NCI-H1694 treated with DMSO at 0.1 percent for 48 hours (cell line): Measurements from ENCODE around the gene CAD.

Experiments used
- DNase-seq: peaks from one replicate; lab custom pipeline; 2025; lab: John Stamatoyannopoulos, UW

CAD gene

GRCh38 chr2:27198627-27199026 lies 18.5 kb upstream of the CAD start:
- DNase-seq, result no peak

DNA sequence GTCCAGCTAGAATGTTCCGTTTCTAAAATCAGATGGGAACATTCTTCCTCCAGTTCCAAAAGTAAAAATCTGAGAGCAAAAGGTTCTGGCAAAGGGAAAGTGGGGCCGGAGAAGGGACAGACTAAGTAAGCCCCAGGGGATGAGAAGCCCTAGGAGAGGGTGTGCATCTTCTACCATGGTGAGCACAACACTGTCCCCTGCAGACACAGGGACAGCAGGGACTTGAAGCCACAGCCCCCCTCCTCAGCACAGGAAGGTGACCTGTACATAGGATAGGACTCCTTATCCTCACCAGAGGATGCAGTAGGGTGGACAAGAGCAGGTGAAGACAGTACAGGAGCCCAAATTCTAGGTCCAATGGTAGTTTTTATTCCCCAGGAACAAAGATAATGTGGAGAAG lies 17.9 kb upstream of the CAD start:
- DNase-seq, result no peak

GRCh38 chr2:27201675-27202074 lies 15.5 kb upstream of the CAD start:
- no peak for DNase-seq

DNA sequence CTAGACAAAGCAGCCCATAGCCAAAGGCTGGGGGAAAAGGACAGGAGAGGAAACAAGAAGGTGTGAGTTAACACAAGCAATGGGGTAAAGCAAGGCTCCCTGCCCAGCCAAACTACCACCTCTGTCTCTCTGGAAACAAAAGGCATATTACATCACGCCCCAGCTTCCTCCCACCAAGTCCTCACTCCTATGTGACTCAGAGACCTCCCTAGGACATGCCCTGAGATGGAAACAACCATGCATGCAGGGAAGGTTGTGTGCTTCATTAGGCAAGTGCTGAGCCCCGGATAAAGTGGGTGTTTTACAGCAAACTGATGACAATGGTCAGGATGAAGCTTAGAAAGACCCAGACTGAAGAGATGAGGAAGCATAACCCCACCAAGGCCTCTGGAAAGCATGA lies 14.3 kb upstream of the CAD start:
- no peak for DNase-seq

- no peak for DNase-seq
Observed at GRCh38 chr2:27203741-27204140, 13.4 kb upstream of the CAD start.

GRCh38 chr2:27204566-27204965 lies 12.6 kb upstream of the CAD start:
- no peak for DNase-seq

- DNase-seq, result no peak
Observed at GRCh38 chr2:27205206-27205605, 12.0 kb upstream of the CAD start.

DNA sequence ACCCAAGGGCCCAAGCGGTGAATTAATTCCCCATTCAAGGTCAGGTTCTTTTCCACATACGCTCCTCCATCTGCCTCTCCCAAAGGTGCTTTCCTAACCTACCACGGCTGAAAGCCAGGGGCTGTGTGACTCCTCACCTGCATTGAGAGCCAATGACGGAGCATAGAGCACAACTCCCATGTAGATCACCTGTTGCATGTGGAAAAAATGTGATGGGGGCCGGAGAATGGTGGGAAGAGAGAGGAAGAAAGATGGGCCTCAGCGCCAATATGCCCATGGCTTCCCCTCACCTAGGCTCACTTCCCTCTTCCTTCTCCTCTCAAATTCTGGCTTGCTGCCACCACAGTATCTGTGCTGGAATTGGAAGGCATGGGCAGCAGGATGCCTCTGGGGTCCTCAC lies 10.8 kb upstream of the CAD start:
- no peak for DNase-seq

DNA sequence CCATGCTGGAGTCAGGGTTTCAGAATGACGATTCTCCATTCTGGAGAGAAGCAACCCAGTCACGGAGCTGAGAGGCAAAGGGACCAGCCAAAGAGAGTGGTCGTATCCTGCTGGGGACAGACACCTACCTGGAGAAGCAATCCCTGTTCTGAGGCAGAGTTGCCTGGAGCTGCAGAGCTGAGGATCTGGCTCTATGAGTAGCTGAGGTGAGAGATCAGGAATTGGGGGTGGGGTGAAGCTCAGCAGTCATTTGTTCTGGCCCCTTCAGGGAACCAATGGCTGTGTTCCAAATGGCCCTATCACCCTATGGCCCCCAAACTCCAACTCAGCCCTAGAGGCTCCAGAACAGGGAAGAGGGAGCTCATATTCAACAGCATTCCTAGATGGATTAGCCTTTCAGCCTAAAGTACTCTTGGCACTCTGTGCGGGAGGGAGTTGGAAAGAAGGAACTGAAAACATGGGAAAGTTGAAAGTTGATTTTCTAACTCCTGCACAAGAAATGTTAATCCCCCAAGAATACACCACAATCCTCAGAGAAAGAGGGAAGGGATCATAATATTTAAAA lies 8.6 kb upstream of the CAD start:
- DNase-seq, result no peak

GRCh38 chr2:27209621-27210401 lies 7.4 kb upstream of the CAD start:
- no peak for DNase-seq

DNA sequence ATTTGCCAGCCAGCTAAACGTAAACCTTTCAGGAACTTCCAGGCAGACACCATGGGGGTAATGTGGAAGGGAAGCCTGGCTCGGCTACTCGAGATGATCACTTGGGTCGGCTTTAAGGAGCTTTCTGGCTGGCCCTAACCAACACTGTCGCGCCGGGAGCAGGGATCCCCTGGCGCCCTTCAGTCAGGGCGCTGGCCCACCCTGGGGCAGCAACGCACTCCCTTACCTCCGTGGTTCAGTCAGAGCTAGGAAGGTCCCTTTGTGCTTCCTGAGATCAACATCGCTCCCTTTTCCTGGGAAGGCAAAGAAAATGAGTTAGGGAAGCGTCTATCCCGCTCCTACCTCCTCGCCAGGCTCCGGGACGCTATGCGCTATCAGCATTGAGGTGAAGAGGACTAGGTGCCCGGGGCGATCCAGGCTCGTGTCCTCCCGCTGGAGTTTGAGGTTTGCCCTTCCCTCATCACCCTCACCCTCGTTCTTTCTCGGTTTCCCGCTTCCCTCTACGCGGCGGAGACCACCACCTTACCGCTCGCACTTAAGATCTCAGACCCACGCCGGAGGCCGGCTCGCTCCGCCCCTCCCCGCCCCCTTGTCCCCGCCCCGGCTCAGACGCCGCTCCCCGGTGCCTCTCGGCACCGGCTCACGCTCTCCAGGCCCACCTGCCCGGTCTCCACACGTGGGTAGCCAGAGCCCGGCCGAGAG lies 5.8 kb upstream of the CAD start:
- peak; percentile 76 for DNase-seq

GRCh38 chr2:27211943-27212625 lies 5.1 kb upstream of the CAD start, which contains the start of the genes ATRAID and SLC5A6:
ATRAID (plus strand) TSS chr2:27212041; CDS start chr2:27212369, 328 bp downstream.
SLC5A6 (minus strand) TSS chr2:27212268; CDS start chr2:27207650, 4,618 bp downstream.
- peak; percentile 76 for DNase-seq

- peak; percentile 49 for DNase-seq
Observed at GRCh38 chr2:27212626-27213471, 4.3 kb upstream of the CAD start.

- DNase-seq, result no peak
Observed at GRCh38 chr2:27214941-27215340, 2.2 kb upstream of the CAD start.

- DNase-seq, result no peak
Observed at GRCh38 chr2:27216416-27217137, 592 bp upstream of the CAD start.

DNA sequence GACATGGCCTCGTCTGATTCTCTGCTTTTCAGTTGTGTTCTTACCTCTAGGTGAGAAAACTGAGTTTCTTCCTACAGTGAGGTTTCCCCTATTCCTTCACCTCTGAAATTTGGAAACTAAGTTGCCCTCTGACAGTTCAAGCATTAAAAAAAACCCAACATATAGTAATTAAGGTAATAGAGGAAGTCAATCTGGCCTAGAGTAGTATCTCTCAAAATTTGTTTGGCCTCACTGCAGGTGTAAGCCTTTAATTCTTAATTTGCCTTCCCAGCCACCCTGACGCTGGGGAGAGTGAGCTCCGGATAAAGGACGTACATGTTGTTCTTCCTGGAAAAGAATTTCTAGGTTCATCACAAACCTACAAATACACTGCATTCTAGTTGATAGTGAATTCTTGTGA lies 1.4 kb downstream of the CAD start:
- DNase-seq, result no peak

DNA sequence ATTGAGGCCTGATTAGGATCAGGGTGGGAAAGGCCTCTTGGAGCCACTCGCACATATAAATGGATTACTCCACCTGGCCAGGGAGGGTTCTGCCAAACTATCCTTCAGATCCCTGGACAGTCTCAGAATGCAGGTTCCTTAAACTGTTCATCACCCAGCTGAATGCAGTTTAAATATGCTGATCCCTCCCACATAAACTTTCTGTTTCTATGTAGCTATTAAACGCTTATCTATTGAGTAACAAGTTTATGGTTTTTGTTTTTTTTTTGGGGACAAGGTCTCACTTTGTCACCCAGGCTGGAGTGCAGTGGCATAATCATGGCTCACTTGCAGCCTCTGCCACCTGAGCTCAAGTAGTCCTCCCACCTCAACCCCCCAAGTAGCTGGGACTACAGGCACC lies 1.9 kb downstream of the CAD start:
- no peak for DNase-seq

- DNase-seq, result no peak
Observed at GRCh38 chr2:27220091-27220490, 2.9 kb downstream of the CAD start.

DNA sequence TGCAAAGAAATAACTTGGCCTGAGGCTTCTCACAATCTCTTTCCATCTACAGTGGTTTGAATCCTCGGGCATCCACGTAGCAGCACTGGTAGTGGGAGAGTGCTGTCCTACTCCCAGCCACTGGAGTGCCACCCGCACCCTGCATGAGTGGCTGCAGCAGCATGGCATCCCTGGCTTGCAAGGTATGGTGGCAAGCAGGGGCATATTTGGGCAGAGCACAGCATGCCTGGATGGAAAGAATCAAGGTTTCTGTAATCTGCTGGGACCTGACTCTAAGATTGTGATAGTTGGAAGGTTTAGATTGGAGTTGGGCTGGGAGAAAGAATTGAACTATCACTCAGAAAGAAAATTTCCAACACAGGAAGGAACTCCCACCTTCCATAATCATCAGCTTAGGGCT lies 4.0 kb downstream of the CAD start:
- DNase-seq, result no peak

DNA sequence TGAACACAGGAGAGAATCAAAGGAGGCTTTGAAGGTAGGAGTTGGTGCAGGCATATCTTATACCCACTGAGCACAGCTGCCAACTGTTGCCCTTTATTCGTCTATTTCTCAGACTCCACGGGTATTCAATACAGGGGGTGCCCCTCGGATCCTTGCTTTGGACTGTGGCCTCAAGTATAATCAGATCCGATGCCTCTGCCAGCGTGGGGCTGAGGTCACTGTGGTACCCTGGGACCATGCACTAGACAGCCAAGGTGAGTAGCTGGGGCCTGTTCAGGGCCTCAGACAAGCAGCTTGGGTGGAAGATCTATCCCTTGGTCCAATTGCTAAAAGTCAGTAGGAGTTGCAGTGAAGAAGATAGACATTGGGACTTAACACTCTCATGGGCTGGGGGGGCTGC lies 5.2 kb downstream of the CAD start:
- no peak for DNase-seq

GRCh38 chr2:27223416-27223815 lies 6.2 kb downstream of the CAD start:
- DNase-seq, result no peak
